ENCODE data around the gene RPH3AL. TPM values are rescaled to one million over a fixed set of nuclear protein-coding genes. Genes with fewer than 3 reads are reported as not detected.

RPH3AL gene
- total RNA-seq, 1 donor from 2014 or later: 6.0 TPM

DNA sequence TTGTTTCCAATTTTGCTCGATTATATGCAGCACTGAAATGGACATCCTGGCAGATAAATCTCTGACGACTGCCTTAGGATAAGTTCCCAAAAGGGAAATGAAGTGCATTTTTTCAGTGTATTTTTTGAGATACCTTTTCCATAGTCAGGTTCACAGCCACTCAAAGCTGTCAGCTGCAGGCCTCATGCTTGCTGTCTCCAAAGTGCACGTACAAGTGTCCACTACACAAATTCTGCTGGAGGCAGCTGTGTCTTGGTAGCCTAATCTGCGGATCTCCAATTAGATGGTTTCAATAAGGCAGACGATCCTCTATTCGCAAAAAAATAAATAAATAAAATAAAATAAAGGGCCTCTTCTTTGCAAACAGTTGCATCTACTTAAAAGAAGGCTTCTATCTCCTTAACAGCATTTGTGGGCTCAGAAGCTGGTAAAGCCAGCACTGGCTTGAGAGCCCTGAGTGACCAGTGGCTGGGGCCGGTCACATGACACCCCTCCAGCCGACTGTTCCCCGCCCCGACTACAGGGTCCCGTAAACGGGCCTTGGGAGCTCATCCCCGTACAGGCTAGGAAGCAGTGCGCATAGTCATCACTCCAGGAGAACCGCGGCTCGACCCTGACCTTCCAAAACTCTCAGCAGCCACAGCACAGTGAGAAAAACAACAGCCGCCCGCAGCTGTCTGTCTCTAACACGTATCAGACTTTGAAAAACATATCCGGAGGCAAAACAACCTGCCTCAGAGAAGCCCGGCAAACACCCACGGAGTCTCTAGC is 18.8 kb downstream of the RPH3AL start:
- DNase-seq (no peak), ATAC-seq (ENCODE audit: low read depth) (no peak)
- intact Hi-C loops (cut with micrococcal nuclease): no loop called here
- Mint-ChIP-seq H3K4me1 (peaks cover 2% of the 10 kb centered on the region), H3K9me3 (no peaks in the 10 kb centered on the region), H3K4me3 (no peak overlapping the region), H3K27ac (no peak overlapping the region), H3K36me3 (ENCODE audit: low read depth) (no peaks in the 10 kb centered on the region), H3K27me3 (peaks cover 24% of the 10 kb centered on the region)
- CTCF ChIA-PET: no interaction called here
- TF ChIP-seq CTCF (IDR thresholded peaks at IDR 0.05): no peak
- POLR2A ChIA-PET: no interaction called here

DNA sequence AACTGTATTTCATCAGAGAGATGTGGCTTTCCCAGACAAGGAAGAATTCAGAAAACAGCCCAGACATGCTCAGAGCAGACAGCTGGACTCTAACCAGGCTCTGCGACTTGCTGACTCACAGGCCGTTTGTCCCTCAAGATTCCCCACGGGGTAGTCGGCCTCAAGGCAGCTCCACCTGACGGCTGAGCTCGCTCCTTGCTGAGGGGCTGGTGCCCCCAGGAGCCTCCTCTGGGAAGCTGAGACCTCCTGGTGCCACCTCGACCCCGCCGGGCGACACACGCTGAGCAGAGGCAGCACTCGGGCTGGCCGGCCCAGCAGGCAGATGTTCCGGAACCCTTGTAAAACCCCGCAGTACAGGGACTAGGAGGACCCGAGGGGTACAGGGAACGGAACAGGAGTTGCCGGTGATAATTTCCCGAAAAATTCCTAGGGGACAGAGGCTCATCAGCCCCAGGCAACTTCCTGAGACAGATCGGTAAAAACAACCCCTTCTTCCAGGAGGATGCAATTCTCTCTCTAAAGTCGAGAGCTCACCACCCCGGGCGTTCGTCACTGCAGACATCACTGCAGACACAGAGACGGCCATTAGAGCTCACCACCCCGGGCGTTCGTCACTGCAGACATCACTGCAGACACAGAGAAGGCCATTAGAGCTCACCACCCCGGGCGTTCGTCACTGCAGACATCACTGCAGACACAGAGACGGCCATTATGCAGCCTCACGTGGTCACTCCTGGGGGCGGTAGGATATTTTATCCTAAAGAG is 19.9 kb downstream of the RPH3AL start:
- intact Hi-C loops (cut with micrococcal nuclease): no loop called here
- ATAC-seq (ENCODE audit: low read depth) (no peak), DNase-seq (no peak)
- TF ChIP-seq CTCF (IDR thresholded peaks at IDR 0.05): no peak
- peaks cover 2% of the 10 kb centered on the region for H3K4me1 Mint-ChIP-seq
- no peaks in the 10 kb centered on the region for H3K9me3 Mint-ChIP-seq
- H3K4me3 Mint-ChIP-seq: no peak overlapping the region
- POLR2A ChIA-PET: no interaction called here
- H3K27ac Mint-ChIP-seq: no peak overlapping the region
- H3K27me3 Mint-ChIP-seq: peaks cover 23% of the 10 kb centered on the region
- no peaks in the 10 kb centered on the region for H3K36me3 Mint-ChIP-seq (ENCODE audit: low read depth)
- CTCF ChIA-PET: no interaction called here

DNA sequence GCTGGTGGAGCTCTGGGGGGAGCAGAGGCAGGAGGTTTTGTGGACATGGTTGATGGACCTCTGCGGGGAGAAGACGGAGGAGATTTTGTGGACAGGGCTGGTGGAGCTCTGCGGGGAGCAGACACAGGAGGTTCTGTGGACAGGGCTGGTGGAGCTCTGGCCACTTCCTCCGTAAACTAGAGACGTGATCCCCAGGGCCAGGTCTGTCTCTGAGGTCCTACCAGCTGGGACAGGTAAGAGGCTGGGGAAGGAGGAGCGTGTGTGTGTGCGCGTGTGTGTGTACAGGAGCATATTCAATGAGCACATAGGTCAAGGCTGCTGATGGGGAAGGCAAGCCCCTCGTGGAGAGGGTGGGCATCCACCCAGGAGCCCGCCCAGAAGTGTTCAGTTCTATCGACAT is 20.6 kb downstream of the RPH3AL start:
- no peak for ATAC-seq (ENCODE audit: low read depth)
- Mint-ChIP-seq H3K4me3 (no peak overlapping the region), H3K4me1 (peaks cover 2% of the 10 kb centered on the region), H3K27me3 (peaks cover 18% of the 10 kb centered on the region), H3K9me3 (no peaks in the 10 kb centered on the region), H3K27ac (no peak overlapping the region), H3K36me3 (ENCODE audit: low read depth) (peaks cover 1% of the 10 kb centered on the region)
- DNase-seq: no peak
- TF ChIP-seq CTCF (IDR thresholded peaks at IDR 0.05): no peak
- intact Hi-C loops (cut with micrococcal nuclease): no loop called here
- POLR2A ChIA-PET: no interaction called here
- CTCF ChIA-PET: no interaction called here

- Mint-ChIP-seq H3K36me3 (ENCODE audit: low read depth) (peaks cover 2% of the 10 kb centered on the region), H3K4me3 (no peak overlapping the region), H3K27me3 (peaks cover 11% of the 10 kb centered on the region), H3K9me3 (no peaks in the 10 kb centered on the region), H3K4me1 (no peaks in the 10 kb centered on the region), H3K27ac (no peak overlapping the region)
- ATAC-seq (ENCODE audit: low read depth): no peak
- DNase-seq: no peak
- CTCF ChIA-PET: no interaction called here
- POLR2A ChIA-PET: no interaction called here
- no peak for TF ChIP-seq CTCF (IDR thresholded peaks at IDR 0.05)
- intact Hi-C loops (cut with micrococcal nuclease): no loop called here
These were observed 21.5 kb downstream of the RPH3AL start for GRCh38 chr17:330993-331701.

All from activated B cell treated with CpG ODN at 0.5 μM for 24 hours (primary cell).